SU-DHL-6 (cell line): ENCODE measurements around the gene PTPN12.

Experiments used
- H2AFZ ChIP-seq: fragments of 200-600 bp; sonication (generic); 2 replicates; pipeline ENCODE4 v1.6.1; 2014; ENCODE audit warnings: low read depth, mild to moderate bottlenecking, moderate library complexity, mixed read lengths, antibody characterized with exemption, low read length; ENCODE audit not compliant: severe bottlenecking
- H3F3A ChIP-seq: fragments of 200-600 bp; shearing (Covaris generic); 2 replicates; pipeline ENCODE4 v1.6.0; 2016; ENCODE audit warnings: antibody characterized with exemption, mild to moderate bottlenecking; ENCODE audit not compliant: insufficient read depth
- H3K27ac ChIP-seq: fragments of 200-600 bp; sonication (generic); 2 replicates; pipeline ENCODE4 v1.5.1; 2016; ENCODE audit warnings: low read depth, mild to moderate bottlenecking, low read length, moderate library complexity, mixed read lengths
- H3K27me3 ChIP-seq: fragments of 200-600 bp; sonication (generic), shearing (Covaris generic); 2 replicates; pipeline ENCODE4 v1.6.0; 2014; ENCODE audit warnings: mild to moderate bottlenecking, low read length
- H3K36me3 ChIP-seq: fragments of 200-600 bp; sonication (generic); 2 replicates; pipeline ENCODE4 v1.6.1; 2014; ENCODE audit warnings: mild to moderate bottlenecking, low read length, mixed read lengths
- H3K4me2 ChIP-seq: fragments of 300-600, 200-600 bp; shearing (Covaris generic), sonication (generic); 2 replicates; pipeline ENCODE4 v1.6.0; 2014; ENCODE audit warnings: low read length, low read depth, mild to moderate bottlenecking; ENCODE audit not compliant: poor library complexity, severe bottlenecking
- H3K4me3 ChIP-seq: fragments of 200-600 bp; sonication (generic); 2 replicates; pipeline ENCODE4 v1.5.1; 2014; ENCODE audit warnings: antibody characterized with exemption, low read length, mild to moderate bottlenecking, mixed read lengths; ENCODE audit not compliant: insufficient read depth, poor library complexity, severe bottlenecking
- H3K79me2 ChIP-seq: fragments of 200-600 bp; sonication (generic); 2 replicates; pipeline ENCODE4 v1.6.1; 2014; ENCODE audit warnings: mild to moderate bottlenecking, low read length, moderate library complexity; ENCODE audit not compliant: insufficient read depth
- H3K9ac ChIP-seq: fragments of 200-600 bp; sonication (generic); 2 replicates; pipeline ENCODE4 v1.7.0; 2014; ENCODE audit warnings: mild to moderate bottlenecking, low read length
- H3K9me2 ChIP-seq: fragments of 200-600 bp; sonication (generic); replicated peaks from 2 replicates; pipeline ENCODE4 v1.6.1; 2014; ENCODE audit warnings: low read length; ENCODE audit not compliant: insufficient read depth
- H3K9me3 ChIP-seq: fragments of 200-600 bp; sonication (generic); 2 replicates; pipeline ENCODE4 v1.6.1; 2014; ENCODE audit warnings: low read length, mixed read lengths; ENCODE audit not compliant: insufficient read depth
- H4K20me1 ChIP-seq: fragments of 200-600 bp; sonication (generic); 2 replicates; pipeline ENCODE4 v1.6.1; 2014; ENCODE audit warnings: low read depth, mild to moderate bottlenecking, antibody characterized with exemption, low read length, moderate library complexity, mixed read lengths
- CTCF ChIP-seq: fragments of 200-600 bp; sonication (generic); IDR thresholded peaks from one replicate; pipeline ENCODE4 v1.5.1; 2017; ENCODE audit warnings: antibody characterized with exemption, mild to moderate bottlenecking, low read length, moderate library complexity; ENCODE audit not compliant: insufficient read depth, poor library complexity, severe bottlenecking
- EZH2phosphoT487 ChIP-seq: fragments of 200-600 bp; sonication (generic), shearing (Covaris generic); conservative IDR thresholded peaks from 2 replicates; pipeline ENCODE4 v1.6.1; 2018; ENCODE audit warnings: mild to moderate bottlenecking, antibody characterized with exemption, low read length, moderate library complexity, mixed read lengths

The PTPN12 gene

GRCh38 chr7:77665161-77665560 is 128.1 kb downstream of the PTPN12 start:
- Histone ChIP-seq H3K36me3 (no peaks in the 10 kb centered on the region), H3K27me3 (no peaks in the 10 kb centered on the region), H3K9me2 (no peaks in the 10 kb centered on the region), H3K4me3 (no peak overlapping the region), H3K9me3 (no peaks in the 10 kb centered on the region), H4K20me1 (no peaks in the 10 kb centered on the region), H3K27ac (no peak overlapping the region), H2AFZ (no peak overlapping the region), H3K79me2 (no peaks in the 10 kb centered on the region), H3K9ac (no peak overlapping the region), H3K4me2 (no peak overlapping the region), H3F3A (no peaks in the 10 kb centered on the region)
- TF ChIP-seq CTCF (no peak), EZH2phosphoT487 (no peak)

GRCh38 chr7:77667459-77668086 is 130.5 kb downstream of the PTPN12 start:
- Histone ChIP-seq H3K9me2 (no peaks in the 10 kb centered on the region), H3K27ac (no peak overlapping the region), H3K36me3 (no peaks in the 10 kb centered on the region), H3K4me2 (no peak overlapping the region), H3K79me2 (no peaks in the 10 kb centered on the region), H3F3A (no peaks in the 10 kb centered on the region), H3K27me3 (no peaks in the 10 kb centered on the region), H4K20me1 (no peaks in the 10 kb centered on the region), H3K9me3 (no peaks in the 10 kb centered on the region), H3K9ac (no peak overlapping the region), H2AFZ (no peak overlapping the region), H3K4me3 (no peak overlapping the region)
- TF ChIP-seq EZH2phosphoT487 (no peak), CTCF (no peak)

- Histone ChIP-seq H3K9me2 (no peaks in the 10 kb centered on the region), H3K79me2 (0 out of 2 replicates have a peak, but pooled peaks cover 5% of the 10 kb centered on the region), H3K9me3 (no peaks in the 10 kb centered on the region), H3K9ac (no peak overlapping the region), H3K4me2 (no peak overlapping the region), H3K36me3 (no peaks in the 10 kb centered on the region), H2AFZ (no peak overlapping the region), H3K27ac (no peak overlapping the region), H4K20me1 (no peaks in the 10 kb centered on the region), H3K4me3 (no peak overlapping the region), H3K27me3 (no peaks in the 10 kb centered on the region), H3F3A (0 out of 2 replicates have a peak, but pooled peaks cover 7% of the 10 kb centered on the region)
- no peak for TF ChIP-seq EZH2phosphoT487
- TF ChIP-seq CTCF = no peak
These were observed 137.8 kb downstream of the PTPN12 start for GRCh38 chr7:77674878-77675277.
